ENCODE results near the gene MTPN. TPM values are rescaled to one million over a fixed set of nuclear protein-coding genes. Genes with fewer than 3 reads are reported as not detected.

The MTPN gene
- total RNA-seq, 1 donor from 2014 or later: 142 TPM

- Mint-ChIP-seq H3K9me3 (ENCODE audit: low read depth) (no peaks in the 10 kb centered on the region), H3K4me3 (ENCODE audit: unreplicated experiment) (no peak overlapping the region), H3K27ac (ENCODE audit: unreplicated experiment) (no peak overlapping the region), H3K4me1 (ENCODE audit: low read depth) (no peaks in the 10 kb centered on the region), H3K36me3 (ENCODE audit: low read depth) (no peaks in the 10 kb centered on the region), H3K27me3 (ENCODE audit: low read depth) (no peaks in the 10 kb centered on the region)
- no peak for DNase-seq (ENCODE audit: low spot score)
- TF ChIP-seq CTCF (IDR thresholded peaks at IDR 0.05): no peak
These were observed 71.8 kb downstream of the MTPN start for GRCh38 chr7:135905355-135905754.

- DNase-seq (ENCODE audit: low spot score): no peak
- no peak for TF ChIP-seq CTCF (IDR thresholded peaks at IDR 0.05)
- Mint-ChIP-seq H3K27ac (ENCODE audit: unreplicated experiment) (no peak overlapping the region), H3K9me3 (ENCODE audit: low read depth) (no peaks in the 10 kb centered on the region), H3K4me1 (ENCODE audit: low read depth) (no peaks in the 10 kb centered on the region), H3K27me3 (ENCODE audit: low read depth) (no peaks in the 10 kb centered on the region), H3K4me3 (ENCODE audit: unreplicated experiment) (no peak overlapping the region), H3K36me3 (ENCODE audit: low read depth) (no peaks in the 10 kb centered on the region)
These were observed 72.9 kb downstream of the MTPN start for GRCh38 chr7:135904282-135904681.

- Mint-ChIP-seq H3K9me3 (ENCODE audit: low read depth) (no peaks in the 10 kb centered on the region), H3K27me3 (ENCODE audit: low read depth) (no peaks in the 10 kb centered on the region), H3K4me3 (ENCODE audit: unreplicated experiment) (no peak overlapping the region), H3K27ac (ENCODE audit: unreplicated experiment) (no peak overlapping the region), H3K36me3 (ENCODE audit: low read depth) (no peaks in the 10 kb centered on the region), H3K4me1 (ENCODE audit: low read depth) (no peaks in the 10 kb centered on the region)
- DNase-seq (ENCODE audit: low spot score): no peak
- TF ChIP-seq CTCF (IDR thresholded peaks at IDR 0.05): no peak
These were observed 75.3 kb downstream of the MTPN start for GRCh38 chr7:135901585-135902540.

GRCh38 chr7:135900065-135900546 is 77.1 kb downstream of the MTPN start:
- Mint-ChIP-seq H3K4me3 (ENCODE audit: unreplicated experiment) (no peak overlapping the region), H3K4me1 (ENCODE audit: low read depth) (no peaks in the 10 kb centered on the region), H3K9me3 (ENCODE audit: low read depth) (no peaks in the 10 kb centered on the region), H3K27ac (ENCODE audit: unreplicated experiment) (no peak overlapping the region), H3K27me3 (ENCODE audit: low read depth) (no peaks in the 10 kb centered on the region), H3K36me3 (ENCODE audit: low read depth) (no peaks in the 10 kb centered on the region)
- DNase-seq (ENCODE audit: low spot score): no peak
- TF ChIP-seq CTCF (IDR thresholded peaks at IDR 0.05): no peak

- Mint-ChIP-seq H3K27ac (ENCODE audit: unreplicated experiment) (no peak overlapping the region), H3K36me3 (ENCODE audit: low read depth) (no peaks in the 10 kb centered on the region), H3K27me3 (ENCODE audit: low read depth) (no peaks in the 10 kb centered on the region), H3K4me3 (ENCODE audit: unreplicated experiment) (no peak overlapping the region), H3K4me1 (ENCODE audit: low read depth) (no peaks in the 10 kb centered on the region), H3K9me3 (ENCODE audit: low read depth) (no peaks in the 10 kb centered on the region)
- TF ChIP-seq CTCF (IDR thresholded peaks at IDR 0.05): no peak
- no peak for DNase-seq (ENCODE audit: low spot score)
These were observed 77.6 kb downstream of the MTPN start for GRCh38 chr7:135899458-135900064.

Data from chondrocyte (in vitro differentiated cells).